Effector memory CD4-positive, alpha-beta T cell (primary cell): Measurements from ENCODE around the gene RFX5.

Experiments used
- DNase-seq, 3 donors: peaks; one replicate each; pipeline ENCODE4 v3.0.0-alpha.2; 2020
- H3K27ac ChIP-seq: 2 replicates; pipeline ENCODE4 v1.7.0; 2013; ENCODE audit warnings: mild to moderate bottlenecking, low read length, moderate library complexity; ENCODE audit not compliant: insufficient read depth, poor library complexity, severe bottlenecking
- H3K27me3 ChIP-seq: replicated peaks from 2 replicates; pipeline ENCODE4 v1.7.0; 2013; ENCODE audit warnings: mild to moderate bottlenecking, low read length; ENCODE audit not compliant: insufficient read depth, control insufficient read depth, poor library complexity, severe bottlenecking
- H3K36me3 ChIP-seq: 2 replicates; pipeline ENCODE4 v1.7.0; 2013; ENCODE audit warnings: mild to moderate bottlenecking, low read length, moderate library complexity; ENCODE audit not compliant: control insufficient read depth, insufficient read depth
- H3K4me1 ChIP-seq: 2 replicates; pipeline ENCODE4 v1.7.0; 2013; ENCODE audit warnings: low read length, mild to moderate bottlenecking; ENCODE audit not compliant: control insufficient read depth, insufficient read depth, poor library complexity, severe bottlenecking
- H3K4me3 ChIP-seq: 2 replicates; pipeline ENCODE4 v1.7.0; 2013; ENCODE audit warnings: low read length, low read depth, mild to moderate bottlenecking; ENCODE audit not compliant: insufficient read depth, poor library complexity, severe bottlenecking
- H3K9me3 ChIP-seq: 2 replicates; pipeline ENCODE4 v1.7.0; 2013; ENCODE audit warnings: mild to moderate bottlenecking, low read length, moderate library complexity; ENCODE audit not compliant: control insufficient read depth

The RFX5 gene

DNA sequence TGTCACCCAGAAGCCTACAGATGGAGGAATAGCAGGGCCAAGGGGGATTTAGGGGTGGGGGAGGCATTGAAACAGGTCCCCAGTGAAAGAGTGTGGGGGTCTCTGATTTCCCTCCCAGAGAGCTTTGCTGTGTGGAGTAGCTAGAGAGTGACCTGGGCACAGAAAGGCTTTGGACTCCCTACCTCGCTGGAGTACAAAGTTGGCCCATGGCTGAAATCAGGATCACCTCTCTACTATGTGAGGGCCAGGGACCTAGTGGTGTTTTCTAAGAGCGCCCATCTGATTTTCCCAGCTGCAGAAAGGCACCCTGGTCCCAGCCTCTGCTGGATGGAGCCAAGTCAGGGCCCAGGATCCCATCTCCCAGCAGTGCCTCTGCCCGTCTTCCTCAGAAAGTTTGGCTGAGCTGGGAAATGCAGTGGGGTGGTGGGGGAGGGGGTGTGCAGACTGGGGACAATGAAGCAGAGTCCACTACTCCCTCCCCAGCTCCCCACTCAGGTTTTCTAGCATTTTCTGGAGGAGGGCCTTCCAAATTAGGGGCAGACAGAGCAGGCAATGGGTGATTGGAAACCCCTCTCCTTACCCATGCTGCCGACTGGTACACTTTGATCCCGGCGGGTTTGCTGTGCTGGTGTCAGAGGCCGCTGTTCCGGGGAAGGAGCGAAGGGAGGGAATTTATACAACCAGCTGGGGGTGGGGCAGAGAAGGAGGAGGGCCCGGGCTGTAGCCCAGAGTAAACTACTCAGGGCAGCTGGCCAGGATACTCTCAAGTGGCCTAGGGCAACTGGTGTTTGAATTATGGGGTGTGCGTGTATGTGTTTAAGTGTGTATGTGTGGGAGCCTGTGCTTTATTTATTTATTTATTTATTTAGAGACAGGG is 25.2 kb upstream of the RFX5 start, which contains the start of gene SELENBP1:
Gene SELENBP1 (minus strand): TSS at position 648 of the 877 bp plus-strand sequence. CDS start 64 bp downstream, at position 584.
- DNase-seq, result no peak
- Histone ChIP-seq H3K27ac (no peak within 1 kb of the TSS), H3K9me3 (no peaks in the 10 kb centered on the region), H3K36me3 (no peaks in the 10 kb centered on the region), H3K27me3 (no peaks in the 10 kb centered on the region), H3K4me1 (no peaks in the 10 kb centered on the region), H3K4me3 (no peak within 1 kb of the TSS)

DNA sequence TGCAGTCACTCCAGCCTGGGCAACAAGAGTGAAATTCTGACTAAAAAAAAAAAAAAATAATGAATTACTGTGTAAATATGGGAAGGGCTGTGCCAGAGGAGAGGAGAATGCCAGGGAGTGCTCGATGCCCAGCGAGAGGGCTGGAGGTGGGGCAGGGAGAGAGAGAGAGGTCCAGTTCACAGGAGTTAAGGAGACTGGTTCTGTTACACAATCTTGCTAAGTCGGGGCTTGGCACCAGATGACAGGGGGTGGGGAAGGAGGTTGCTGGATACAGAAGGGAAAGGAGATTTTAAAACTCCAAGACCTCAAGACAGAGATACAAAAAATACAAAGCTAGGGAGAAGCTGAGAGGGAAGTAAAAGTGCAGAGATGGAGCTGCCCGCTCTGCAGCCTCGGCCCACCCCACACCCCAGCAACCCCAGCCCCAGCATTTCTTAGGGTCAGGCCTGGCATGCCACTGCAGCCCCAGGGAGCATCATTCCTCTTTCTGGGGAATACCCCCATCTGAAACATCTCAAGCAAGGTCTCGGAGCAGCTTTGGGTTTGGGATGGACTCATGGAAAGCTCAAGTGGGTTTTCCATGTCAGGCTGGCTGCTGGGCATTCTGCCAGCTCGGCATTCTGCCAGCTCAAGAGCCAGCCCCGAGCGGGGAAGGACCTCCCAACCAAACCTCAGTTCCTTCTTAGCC is 24.5 kb upstream of the RFX5 start:
- no peak overlapping the region for H3K27ac ChIP-seq
- H3K36me3 ChIP-seq, result no peaks in the 10 kb centered on the region
- no peaks in the 10 kb centered on the region for H3K4me1 ChIP-seq
- no peaks in the 10 kb centered on the region for H3K27me3 ChIP-seq
- no peak for DNase-seq
- H3K9me3 ChIP-seq, result no peaks in the 10 kb centered on the region
- H3K4me3 ChIP-seq, result no peak overlapping the region

GRCh38 chr1:151370211-151370911 is 23.3 kb upstream of the RFX5 start:
- H3K4me1 ChIP-seq, result no peaks in the 10 kb centered on the region
- no peak for DNase-seq
- H3K27me3 ChIP-seq, result no peaks in the 10 kb centered on the region
- no peak overlapping the region for H3K4me3 ChIP-seq
- no peaks in the 10 kb centered on the region for H3K36me3 ChIP-seq
- H3K9me3 ChIP-seq, result no peaks in the 10 kb centered on the region
- no peak overlapping the region for H3K27ac ChIP-seq

DNA sequence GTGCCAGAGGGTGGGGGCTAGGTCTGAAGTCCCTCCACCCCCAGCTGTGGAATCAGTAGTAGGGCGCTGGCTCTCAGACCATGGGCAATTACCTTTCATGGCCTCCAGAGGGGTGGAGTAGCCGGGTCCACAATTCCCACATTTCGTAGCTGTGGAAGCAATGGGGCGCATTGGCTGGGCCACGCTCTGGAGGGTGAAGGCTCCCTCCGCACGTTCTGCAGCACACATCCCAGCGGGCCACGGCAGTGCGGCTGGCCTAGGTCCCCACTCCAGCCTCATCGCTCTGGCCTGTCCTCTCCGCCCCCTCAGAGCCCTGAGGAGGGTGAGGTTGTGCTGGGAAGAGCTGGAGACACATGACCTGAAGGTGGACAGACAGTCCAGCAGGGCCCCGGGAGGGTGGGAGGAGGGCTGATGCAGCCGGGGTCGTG is 22.6 kb upstream of the RFX5 start:
- no peaks in the 10 kb centered on the region for H3K27me3 ChIP-seq
- no peaks in the 10 kb centered on the region for H3K4me1 ChIP-seq
- no peak for DNase-seq
- H3K36me3 ChIP-seq, result no peaks in the 10 kb centered on the region
- H3K9me3 ChIP-seq, result no peaks in the 10 kb centered on the region
- H3K27ac ChIP-seq, result no peak overlapping the region
- no peak overlapping the region for H3K4me3 ChIP-seq

- Histone ChIP-seq H3K27ac (no peak overlapping the region), H3K4me1 (no peaks in the 10 kb centered on the region), H3K4me3 (no peak overlapping the region), H3K27me3 (no peaks in the 10 kb centered on the region), H3K36me3 (no peaks in the 10 kb centered on the region), H3K9me3 (no peaks in the 10 kb centered on the region)
- DNase-seq, result no peak
Observed at GRCh38 chr1:151369302-151369610, 22.2 kb upstream of the RFX5 start.

- Histone ChIP-seq H3K9me3 (no peaks in the 10 kb centered on the region), H3K36me3 (no peaks in the 10 kb centered on the region), H3K27ac (no peak overlapping the region), H3K4me3 (no peak overlapping the region), H3K4me1 (no peaks in the 10 kb centered on the region), H3K27me3 (no peaks in the 10 kb centered on the region)
- no peak for DNase-seq
Observed at GRCh38 chr1:151368393-151369301, 21.6 kb upstream of the RFX5 start.

DNA sequence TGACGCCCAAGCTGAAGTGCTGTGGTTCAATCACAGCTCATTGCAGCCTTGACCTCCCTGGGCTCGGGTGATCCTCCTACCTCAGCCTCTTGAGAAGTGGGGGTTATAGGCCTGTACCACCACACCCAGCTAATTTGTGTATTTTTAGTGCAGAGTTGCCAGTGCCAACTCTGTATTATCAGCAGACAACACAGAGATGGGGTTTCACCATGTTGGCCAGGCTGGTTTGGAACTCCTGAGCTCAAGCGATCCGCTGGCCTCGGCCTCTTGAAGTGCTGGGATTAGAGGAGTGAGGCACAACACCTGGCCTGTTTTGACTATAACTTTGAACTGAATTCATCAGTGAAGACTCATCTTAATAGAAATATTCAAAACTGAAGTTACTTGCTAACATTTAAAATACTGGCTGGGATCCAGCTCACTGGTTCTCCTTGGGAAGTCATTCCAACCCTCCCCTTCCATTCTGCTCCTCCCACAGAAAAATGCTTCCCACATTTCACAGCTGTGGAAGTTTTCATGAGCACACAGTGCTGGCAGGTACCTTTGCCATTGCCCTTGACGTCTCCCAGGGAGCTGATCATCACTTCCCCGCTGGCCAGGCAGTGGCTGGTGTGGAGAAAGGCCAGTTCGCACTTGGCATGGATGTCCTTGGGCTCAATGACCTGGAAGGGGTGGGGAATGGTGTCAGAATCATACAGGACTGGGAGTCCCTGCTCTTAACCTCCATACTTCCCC is 20.8 kb upstream of the RFX5 start:
- DNase-seq, result no peak
- no peak overlapping the region for H3K27ac ChIP-seq
- H3K36me3 ChIP-seq, result no peaks in the 10 kb centered on the region
- H3K9me3 ChIP-seq, result no peaks in the 10 kb centered on the region
- H3K4me3 ChIP-seq, result no peak overlapping the region
- no peaks in the 10 kb centered on the region for H3K27me3 ChIP-seq
- no peaks in the 10 kb centered on the region for H3K4me1 ChIP-seq

DNA sequence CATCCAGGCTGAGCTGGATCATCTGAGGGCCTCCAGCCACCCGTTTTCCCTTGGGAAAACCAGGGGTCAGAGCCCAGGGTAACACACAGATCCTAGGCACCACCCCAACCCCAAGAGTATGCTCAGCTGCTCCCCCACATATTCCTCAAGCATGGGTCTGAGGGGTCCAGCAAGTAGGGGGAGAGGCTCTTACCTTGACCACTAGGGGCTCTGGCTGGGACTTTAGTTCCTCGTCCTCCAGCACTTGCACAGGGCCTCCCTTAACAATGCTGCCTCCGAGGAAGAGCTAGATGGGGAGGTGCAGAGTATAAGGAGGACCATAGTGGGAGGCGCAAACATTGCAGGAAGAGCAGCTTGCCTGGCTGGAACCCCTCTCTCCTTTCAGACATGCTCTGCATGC is 17.9 kb upstream of the RFX5 start:
- Histone ChIP-seq H3K4me3 (no peak overlapping the region), H3K36me3 (no peaks in the 10 kb centered on the region), H3K27me3 (no peaks in the 10 kb centered on the region), H3K27ac (no peak overlapping the region), H3K9me3 (no peaks in the 10 kb centered on the region), H3K4me1 (no peaks in the 10 kb centered on the region)
- no peak for DNase-seq
